ENCODE results near the gene ICOS.
A peak's percentile ranks its signal among the peaks of the same experiment; 100 is the strongest.

The ICOS gene

GRCh38 chr2:203997980-203998809 is 61.6 kb downstream of the ICOS start:
- Mint-ChIP-seq H3K27ac (peak overlapping the region; percentile 91), H3K4me3 (peak overlapping the region; percentile 32), H3K36me3 (ENCODE audit: low read depth) (peaks cover 1% of the 10 kb centered on the region), H3K4me1 (ENCODE audit: low read depth) (peaks cover 66% of the 10 kb centered on the region), H3K9me3 (peaks cover 7% of the 10 kb centered on the region), H3K27me3 (no peaks in the 10 kb centered on the region)
- no peak for DNase-seq

- Mint-ChIP-seq H3K36me3 (ENCODE audit: low read depth) (peaks cover 1% of the 10 kb centered on the region), H3K4me1 (ENCODE audit: low read depth) (peaks cover 83% of the 10 kb centered on the region), H3K27me3 (no peaks in the 10 kb centered on the region), H3K9me3 (peaks cover 7% of the 10 kb centered on the region), H3K4me3 (no peak overlapping the region), H3K27ac (no peak overlapping the region)
- DNase-seq, result no peak
Observed at GRCh38 chr2:203999835-204000234, 63.3 kb downstream of the ICOS start.

GRCh38 chr2:204000446-204000845 is 63.9 kb downstream of the ICOS start:
- Mint-ChIP-seq H3K4me1 (ENCODE audit: low read depth) (peaks cover 88% of the 10 kb centered on the region), H3K36me3 (ENCODE audit: low read depth) (peaks cover 1% of the 10 kb centered on the region), H3K9me3 (peaks cover 4% of the 10 kb centered on the region), H3K27ac (no peak overlapping the region), H3K4me3 (no peak overlapping the region), H3K27me3 (no peaks in the 10 kb centered on the region)
- DNase-seq, result no peak

GRCh38 chr2:204003276-204003990 is 66.9 kb downstream of the ICOS start:
- Mint-ChIP-seq H3K4me1 (ENCODE audit: low read depth) (peaks cover 96% of the 10 kb centered on the region), H3K27me3 (no peaks in the 10 kb centered on the region), H3K4me3 (no peak overlapping the region), H3K27ac (peak overlapping the region; percentile 91), H3K9me3 (peaks cover 22% of the 10 kb centered on the region), H3K36me3 (ENCODE audit: low read depth) (peaks cover 16% of the 10 kb centered on the region)
- DNase-seq, result no peak

GRCh38 chr2:204004912-204005311 is 68.3 kb downstream of the ICOS start:
- no peak for DNase-seq
- H3K36me3 Mint-ChIP-seq (ENCODE audit: low read depth), result peaks cover 16% of the 10 kb centered on the region
- H3K9me3 Mint-ChIP-seq, result peaks cover 22% of the 10 kb centered on the region
- peaks cover 94% of the 10 kb centered on the region for H3K4me1 Mint-ChIP-seq (ENCODE audit: low read depth)
- peak overlapping the region; percentile 91 for H3K27ac Mint-ChIP-seq
- no peaks in the 10 kb centered on the region for H3K27me3 Mint-ChIP-seq
- no peak overlapping the region for H3K4me3 Mint-ChIP-seq

- H3K27me3 Mint-ChIP-seq, result no peaks in the 10 kb centered on the region
Observed at GRCh38 chr2:204005940-204006721, 69.6 kb downstream of the ICOS start.

GRCh38 chr2:204008352-204008751 is 71.8 kb downstream of the ICOS start:
- Mint-ChIP-seq H3K36me3 (ENCODE audit: low read depth) (peaks cover 15% of the 10 kb centered on the region), H3K9me3 (peaks cover 18% of the 10 kb centered on the region), H3K27me3 (no peaks in the 10 kb centered on the region), H3K4me1 (ENCODE audit: low read depth) (peaks cover 85% of the 10 kb centered on the region), H3K27ac (no peak overlapping the region), H3K4me3 (no peak overlapping the region)
- DNase-seq, result no peak

More at GRCh38 chr2:204005940-204006721, 69.6 kb downstream of the ICOS start:
- H3K4me1 Mint-ChIP-seq (ENCODE audit: low read depth), result peaks cover 94% of the 10 kb centered on the region
- no peak for DNase-seq
- H3K9me3 Mint-ChIP-seq, result peaks cover 22% of the 10 kb centered on the region
- H3K27ac Mint-ChIP-seq, result peak overlapping the region; percentile 95
- H3K4me3 Mint-ChIP-seq, result peak overlapping the region; percentile 2
- H3K36me3 Mint-ChIP-seq (ENCODE audit: low read depth), result peaks cover 16% of the 10 kb centered on the region

GRCh38 chr2:204010628-204011560 is 74.3 kb downstream of the ICOS start:
- Mint-ChIP-seq H3K4me3 (no peak overlapping the region), H3K4me1 (ENCODE audit: low read depth) (peaks cover 79% of the 10 kb centered on the region), H3K27ac (peak overlapping the region; percentile 79)

More at GRCh38 chr2:204010628-204011560, 74.3 kb downstream of the ICOS start:
- no peaks in the 10 kb centered on the region for H3K27me3 Mint-ChIP-seq
- peaks cover 15% of the 10 kb centered on the region for H3K36me3 Mint-ChIP-seq (ENCODE audit: low read depth)
- H3K9me3 Mint-ChIP-seq, result peaks cover 26% of the 10 kb centered on the region
- DNase-seq, result no peak

Data from activated T-cell treated with anti-CD3 and anti-CD28 coated beads, Interleukin-2, amount 50 U/mL, for 24 hours (primary cell).